HL-60/S4 treated with phorbol 12-myristate 13-acetate at 8.2 ng/mL for 4 days and 3 days (cell line): Measurements from ENCODE around the gene LGR6.
"Not testable (repeated sequence)": the region's sequence is repeated elsewhere in the genome, so short reads cannot be mapped to it uniquely, and the experiment has no call there.

Experiments
- in situ Hi-C: fragments of 300-500 bp; cut with MboI; formaldehyde crosslinking; loops from 2 replicates; pipeline ENCODE4 v1.15.0; 2022; ENCODE audit warnings: low sequenced_read_pairs

LGR6 gene

DNA sequence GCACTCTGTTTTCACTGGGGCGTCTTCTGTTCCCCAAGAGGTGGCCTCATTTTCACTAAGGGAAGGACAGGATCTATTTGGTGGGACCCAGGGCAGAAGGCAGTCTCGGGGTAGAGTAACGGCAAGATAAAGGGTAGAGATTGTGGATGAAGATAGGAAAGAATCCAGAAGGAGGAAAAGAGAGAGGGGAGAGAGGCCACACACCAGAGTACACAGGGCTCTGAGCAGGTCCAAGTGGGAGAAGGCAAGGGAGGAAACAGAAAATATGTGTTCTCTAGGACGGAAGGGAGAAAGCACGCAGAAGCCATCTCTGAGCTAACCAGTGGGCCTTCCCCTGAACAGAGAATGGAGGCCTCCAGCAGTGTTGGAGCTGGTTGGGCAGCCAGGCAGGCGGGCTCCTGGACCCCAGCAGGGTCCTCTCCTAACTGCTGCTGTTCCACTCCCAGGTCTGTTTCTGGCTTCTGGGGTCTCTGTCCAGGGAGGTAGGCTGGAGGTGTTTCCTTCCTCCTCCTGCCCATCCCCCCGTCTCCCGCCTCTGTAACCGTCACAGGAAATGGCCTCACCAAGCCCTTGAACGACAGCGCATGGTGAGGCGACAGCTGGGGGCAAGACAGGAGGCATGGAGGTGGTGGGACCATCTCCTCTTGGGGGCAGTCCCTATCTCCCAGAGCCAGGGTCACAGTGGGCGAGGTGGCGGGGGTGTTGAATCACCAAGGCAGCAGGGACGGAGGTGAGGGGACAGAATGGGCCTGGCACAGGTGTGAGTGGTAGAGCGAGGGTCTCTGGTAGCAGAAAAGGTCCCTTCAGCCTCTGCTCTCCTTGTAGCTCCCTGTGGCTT is 33.8 kb upstream of the LGR6 start:
- in situ Hi-C loops: no loop called here

DNA sequence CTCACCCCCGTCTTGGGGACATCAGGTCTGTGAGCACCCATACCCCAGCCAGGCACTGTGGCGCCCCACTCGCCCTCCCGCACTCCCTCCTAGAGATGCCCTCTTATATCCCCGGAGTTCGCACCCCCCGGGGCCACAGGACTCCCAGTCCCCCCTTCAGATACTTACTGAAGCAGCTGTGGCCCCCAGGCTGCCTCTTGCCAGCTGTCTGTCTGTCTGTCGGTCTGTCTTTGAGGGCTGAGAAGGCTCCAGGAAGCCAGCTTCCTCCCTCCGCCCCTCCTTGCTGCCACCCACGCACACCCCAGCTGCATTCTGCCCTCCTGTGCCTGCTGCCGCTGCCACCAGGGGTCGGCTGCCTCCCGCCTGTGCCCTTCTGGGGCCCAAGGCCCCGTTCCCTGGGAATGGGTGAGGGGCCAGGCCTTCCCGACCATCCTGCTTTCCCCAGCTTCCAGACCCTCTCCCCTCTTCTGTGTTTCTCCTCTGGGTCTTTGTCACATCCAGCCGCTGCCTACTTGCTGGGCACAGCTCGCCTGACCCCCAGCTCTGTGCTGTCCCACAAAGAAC is 33.1 kb upstream of the LGR6 start, which contains the start of gene PTPN7:
PTPN7 (minus strand) TSS at position 226 of the 564 bp plus-strand sequence. CDS start 1,200 bp downstream, outside the sequence.
- in situ Hi-C loops: no loop called here

DNA sequence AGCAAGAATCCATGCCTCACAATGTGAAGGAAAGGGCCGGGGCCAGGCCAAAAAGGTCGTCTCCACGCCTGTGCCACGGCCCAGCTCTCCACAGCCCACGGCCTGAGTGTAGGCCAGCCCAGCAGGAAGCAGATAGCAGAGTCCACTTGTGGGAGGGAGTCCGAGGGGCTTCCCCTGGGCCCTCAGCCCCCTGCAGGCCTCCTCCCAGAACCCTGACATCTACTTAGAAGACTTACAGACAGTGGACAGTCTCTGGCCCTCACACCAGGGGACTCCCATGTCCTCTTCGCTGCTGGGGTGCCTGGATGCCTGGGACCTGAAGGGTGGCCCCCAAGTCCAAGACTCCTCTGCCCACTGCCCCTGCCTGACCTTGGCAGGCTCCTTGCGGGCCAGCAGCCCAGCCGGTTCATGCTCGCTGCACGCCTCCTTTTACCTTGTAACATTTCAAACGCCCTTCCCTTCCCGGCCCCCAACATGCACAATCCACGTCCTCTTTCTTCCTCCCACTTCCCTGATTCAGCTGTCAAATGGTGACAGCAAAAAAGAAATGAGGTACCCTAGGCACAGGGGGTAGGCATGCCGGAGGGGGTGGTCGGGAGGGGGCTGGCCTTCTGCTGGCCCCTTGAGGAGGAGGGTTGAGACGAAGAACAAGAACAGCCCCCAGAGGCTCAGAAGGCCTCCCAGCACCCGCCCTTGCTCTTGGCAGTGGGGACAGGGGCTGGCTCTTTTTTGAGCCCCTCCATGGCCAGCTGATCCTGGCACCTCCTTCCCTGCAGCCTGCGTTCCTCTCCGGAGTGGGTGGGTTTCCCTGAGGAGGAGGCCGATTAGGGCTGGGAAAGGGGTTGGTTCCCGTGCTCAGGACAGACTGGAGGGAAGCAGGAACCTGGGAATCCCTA is 32.2 kb upstream of the LGR6 start:
- in situ Hi-C loops: no loop called here

DNA sequence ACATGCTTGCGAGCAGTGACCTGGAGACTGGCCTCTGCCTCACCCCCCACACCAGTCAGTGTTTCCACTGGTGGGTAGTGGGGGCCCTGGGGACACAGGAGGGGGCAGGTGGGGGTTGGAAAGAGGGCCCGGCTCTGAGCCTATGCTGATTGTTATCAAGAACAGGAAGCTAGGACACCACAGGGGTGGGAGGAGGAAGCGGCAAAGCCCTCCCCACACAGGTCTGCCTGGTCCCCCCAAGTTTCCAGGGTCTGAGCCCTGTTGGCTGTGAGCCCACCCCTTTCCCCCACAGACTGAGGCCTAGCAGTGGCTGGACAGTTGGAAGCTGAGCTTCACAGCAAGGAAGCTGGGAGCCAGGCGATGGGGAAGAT is 31.6 kb upstream of the LGR6 start:
- in situ Hi-C loops: no loop called here

DNA sequence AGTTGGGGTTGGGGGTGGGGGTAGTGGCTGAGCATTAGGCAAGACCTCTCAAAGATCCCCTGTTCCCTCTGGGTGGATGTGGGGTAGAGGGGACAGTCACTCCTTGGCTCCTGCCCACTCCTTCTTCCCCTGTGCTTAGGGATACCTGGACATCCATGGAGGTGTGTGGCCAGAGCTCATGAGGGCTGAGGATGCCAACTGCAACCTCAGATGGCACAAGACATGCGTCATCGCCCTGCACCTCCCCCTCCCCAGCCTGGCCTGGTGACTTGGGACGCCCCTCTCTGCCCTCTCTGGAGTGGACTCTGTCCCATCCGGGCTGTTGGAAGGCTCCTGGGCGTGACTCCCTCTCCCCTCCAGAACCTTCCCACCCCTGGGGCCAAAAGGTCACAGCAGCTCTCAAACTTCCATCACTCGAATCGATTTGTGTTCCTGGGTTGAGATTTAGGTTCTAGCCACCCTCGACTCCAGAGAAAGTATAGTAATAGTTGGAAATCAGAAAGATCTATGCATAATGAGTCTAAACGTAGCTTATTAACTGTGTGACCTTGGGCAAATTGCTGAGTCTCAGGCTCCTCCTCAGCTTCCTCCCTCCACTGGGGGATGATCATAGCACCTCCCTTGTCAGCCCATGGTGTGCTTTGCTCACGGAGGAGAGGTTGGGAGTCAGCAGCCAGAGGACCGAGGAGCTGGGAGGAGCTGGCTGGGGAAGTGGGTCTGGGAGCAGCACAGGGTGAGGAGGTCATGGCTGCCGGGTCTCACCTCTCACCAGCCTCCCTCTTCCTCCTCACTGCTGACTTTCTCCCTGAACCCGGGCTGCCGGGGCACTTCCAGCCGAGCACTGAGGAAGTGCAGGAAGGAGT is 30.9 kb upstream of the LGR6 start:
- in situ Hi-C loops: no loop called here

DNA sequence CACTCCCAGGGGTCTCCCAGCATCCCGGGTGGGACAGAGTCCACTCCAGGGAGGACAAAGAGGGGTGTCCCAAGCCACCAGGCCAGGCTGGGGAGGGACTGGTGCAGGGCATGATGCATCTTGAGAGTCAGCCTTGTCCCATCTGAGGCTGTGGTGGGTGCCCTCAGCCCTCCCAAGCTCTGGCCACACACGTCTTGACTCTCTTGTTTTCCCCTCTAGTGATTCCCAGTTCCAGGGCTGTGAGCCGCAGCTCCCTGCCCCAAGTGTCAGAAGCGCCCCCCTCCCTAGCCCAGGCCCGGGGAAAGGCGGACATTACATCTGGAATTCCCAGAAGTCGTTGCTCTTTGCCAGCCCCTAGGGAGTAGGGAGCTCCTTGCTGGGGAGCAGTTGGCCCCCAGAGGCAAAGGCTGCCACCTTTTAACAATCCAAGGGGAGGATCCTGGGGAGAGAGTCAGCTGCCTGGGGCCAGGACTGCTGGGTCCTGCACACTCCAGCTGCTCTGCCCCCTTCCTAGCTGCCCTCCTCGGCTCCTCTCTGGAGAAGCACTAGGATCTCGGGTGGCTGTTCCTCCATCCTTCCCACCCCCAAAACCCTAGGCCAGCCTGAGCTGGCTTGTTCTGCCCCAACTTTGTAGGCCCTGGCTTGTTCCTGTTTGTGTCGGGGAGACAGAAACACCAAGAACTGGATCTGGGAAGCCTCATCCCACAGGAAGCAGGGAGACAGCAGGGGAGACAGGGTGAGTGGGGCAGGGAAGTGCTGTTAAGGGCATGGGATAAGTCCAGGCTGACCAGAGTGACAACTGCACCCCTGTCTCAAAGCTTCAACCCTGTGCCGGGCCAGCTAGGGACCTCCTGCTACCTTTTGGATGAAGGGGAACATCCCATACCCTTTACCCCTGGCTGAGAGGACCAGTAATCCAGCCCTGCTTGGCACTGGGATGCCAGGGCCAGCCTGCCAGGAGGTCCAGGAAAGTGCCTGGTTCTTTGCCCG is 30.0 kb upstream of the LGR6 start:
- in situ Hi-C loops: no loop called here

- in situ Hi-C loops: no loop called here
Observed at GRCh38 chr1:202164271-202165037, 29.1 kb upstream of the LGR6 start.

- in situ Hi-C loops: no loop called here
Observed at GRCh38 chr1:202165267-202165941, 28.2 kb upstream of the LGR6 start.

GRCh38 chr1:202165942-202166843 is 27.4 kb upstream of the LGR6 start:
- in situ Hi-C loops: no loop called here

DNA sequence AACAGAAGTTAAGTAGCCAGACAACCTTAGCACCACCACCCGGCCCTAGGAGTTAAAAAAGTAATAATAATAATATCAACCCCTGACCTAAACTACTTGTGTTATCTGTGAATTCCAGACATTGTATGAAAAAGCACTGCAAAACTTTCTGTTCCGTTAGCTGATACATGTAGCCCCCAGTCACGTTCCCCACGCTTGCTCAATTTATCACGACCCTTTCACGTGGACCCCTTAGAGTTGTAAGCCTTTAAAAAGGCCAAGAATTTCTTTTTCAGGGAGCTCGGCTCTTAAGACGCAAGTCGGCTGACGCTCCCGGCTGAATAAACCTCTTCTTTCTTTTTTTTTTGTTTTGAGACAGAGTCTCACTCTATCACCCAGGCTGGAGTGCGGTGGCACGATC is 26.5 kb upstream of the LGR6 start:
- in situ Hi-C loops: not testable (repeated sequence)

DNA sequence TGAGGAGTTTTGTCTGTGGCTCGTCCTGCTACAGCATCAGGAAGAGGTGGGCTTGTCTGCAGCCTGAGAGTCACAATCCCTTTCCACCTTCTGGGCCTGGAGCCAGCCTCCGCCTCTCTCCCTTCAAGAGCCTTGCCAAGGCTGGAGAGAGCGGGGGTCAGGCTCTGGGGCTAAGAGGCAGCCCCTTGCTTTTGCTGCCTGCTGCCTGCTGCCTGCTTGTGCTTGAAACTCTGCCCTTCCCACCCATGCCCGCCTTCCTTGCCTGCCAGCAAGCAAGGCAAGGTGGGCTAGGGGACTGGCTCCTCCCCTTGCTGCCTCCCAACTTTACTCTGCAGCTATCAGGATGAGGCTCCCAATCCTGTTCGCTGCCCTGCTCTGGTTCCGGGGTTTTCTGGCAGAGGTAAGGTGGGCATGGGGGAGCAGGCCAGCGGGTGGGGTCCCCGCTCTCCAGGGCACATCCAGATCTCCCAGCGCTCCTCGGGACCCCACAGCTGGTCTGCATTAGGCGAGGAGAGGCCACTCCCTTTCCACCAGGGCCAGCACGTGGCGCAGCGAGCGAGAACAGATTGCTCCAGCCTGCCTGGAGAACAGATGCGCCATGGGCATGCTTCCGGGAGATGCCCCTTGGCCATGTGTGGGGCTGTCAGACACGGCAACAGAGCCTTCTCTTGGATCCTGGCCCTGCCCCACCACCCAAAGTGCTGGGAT is 25.7 kb upstream of the LGR6 start:
- in situ Hi-C loops: no loop called here

- in situ Hi-C loops: no loop called here
Observed at GRCh38 chr1:202168861-202169260, 24.7 kb upstream of the LGR6 start.

DNA sequence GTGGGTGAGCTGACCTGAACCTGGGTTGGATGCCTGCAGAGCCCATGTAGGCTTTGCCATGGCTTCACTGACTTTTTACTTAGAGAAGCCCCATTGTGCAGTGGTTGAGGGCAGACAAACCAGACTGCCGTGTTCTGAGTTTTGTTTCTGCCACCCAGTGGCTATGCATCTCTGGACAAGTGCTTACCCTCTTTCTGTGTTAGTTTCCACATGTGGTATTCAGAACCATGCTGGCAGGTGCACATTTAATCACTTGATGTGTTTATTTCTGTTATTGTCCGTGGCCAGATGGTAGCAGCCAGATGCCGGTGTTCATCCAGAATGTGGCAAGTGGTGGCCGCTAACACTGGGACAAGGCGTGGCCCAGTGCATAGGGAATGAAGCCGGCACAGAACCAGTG is 22.9 kb upstream of the LGR6 start:
- in situ Hi-C loops: no loop called here

- in situ Hi-C loops: no loop called here
Observed at GRCh38 chr1:202171292-202172014, 22.1 kb upstream of the LGR6 start.

GRCh38 chr1:202172015-202172355 is 21.6 kb upstream of the LGR6 start:
- in situ Hi-C loops: no loop called here

DNA sequence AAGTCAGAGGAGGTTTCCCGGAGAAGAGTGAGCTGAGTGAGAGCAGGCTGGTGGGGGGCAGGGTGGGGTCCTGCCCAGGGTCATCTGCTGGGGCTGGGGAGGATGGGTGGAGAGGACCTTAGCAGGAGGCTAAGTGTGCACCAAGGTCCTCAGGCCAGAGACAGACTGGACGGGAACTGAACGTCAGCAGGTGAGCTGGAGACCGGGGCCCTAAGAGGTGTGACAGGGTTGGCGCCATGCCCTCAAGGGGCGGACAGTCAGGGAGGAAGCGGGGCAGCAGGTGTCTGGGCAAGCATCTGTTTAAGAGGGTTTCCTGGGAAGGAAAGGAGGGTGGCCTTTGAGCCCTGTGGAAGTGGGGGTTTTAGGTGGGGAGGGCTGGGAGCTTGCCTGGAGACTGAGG is 19.6 kb upstream of the LGR6 start:
- in situ Hi-C loops: no loop called here
